Fibroblast of the aortic adventitia (primary cell): ENCODE measurements around the gene HAO2. TPM values are rescaled to one million over a fixed set of nuclear protein-coding genes. Genes with fewer than 3 reads are reported as not detected.
A peak's percentile ranks its signal among the peaks of the same experiment; 100 is the strongest.
"Not testable (repeated sequence)": the region's sequence is repeated elsewhere in the genome, so short reads cannot be mapped to it uniquely, and the experiment has no call there.

Experiments used
- DNase-seq: peaks from one replicate; pipeline ENCODE4 v3.0.0-alpha.2; 2010; ENCODE audit warnings: low read depth
- H3K4me3 ChIP-seq: 2 replicates; pipeline ENCODE4 v1.5.1; 2011; ENCODE audit warnings: low read depth, mild to moderate bottlenecking, control low read depth, low read length, moderate library complexity
- total RNA-seq: library from RNA; depleted of rRNA; stranded (reverse); fragments of >200 nt; gene quantifications from 2 replicates; pipeline ENCODE4 v1.2.3, GENCODE V29; 2012; ENCODE audit warnings: low replicate concordance
- TF ChIP-seq, protein P1 (sequence below): IDR thresholded peaks from 2 replicates; pipeline ENCODE4 v1.5.1; 2011; ENCODE audit warnings: mild to moderate bottlenecking, low read length, control low read depth, inconsistent platforms; ENCODE audit not compliant: insufficient read depth

HAO2 gene
- total RNA-seq, 1 donor: not detected

DNA sequence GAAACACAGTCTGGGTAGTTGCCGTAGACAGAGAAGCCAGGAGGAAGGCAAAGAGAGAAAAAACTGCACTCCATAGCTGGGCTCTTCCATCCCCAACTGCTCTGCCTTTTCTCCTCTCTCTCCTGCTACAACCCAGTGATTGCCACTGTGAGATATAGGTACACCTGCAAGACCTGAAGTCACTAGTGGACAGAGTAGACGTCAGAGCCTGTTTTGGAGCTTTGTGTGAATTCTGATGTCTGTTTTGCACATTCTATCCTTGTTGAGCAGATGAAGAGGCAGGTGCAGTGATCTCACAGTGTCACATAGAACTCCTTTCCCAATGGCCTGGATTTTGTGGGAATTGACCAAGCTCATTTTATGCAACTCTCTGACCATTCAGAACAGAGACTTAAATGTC, 2.2 kb downstream of the HAO2 start:
- TF ChIP-seq, protein P1, sequence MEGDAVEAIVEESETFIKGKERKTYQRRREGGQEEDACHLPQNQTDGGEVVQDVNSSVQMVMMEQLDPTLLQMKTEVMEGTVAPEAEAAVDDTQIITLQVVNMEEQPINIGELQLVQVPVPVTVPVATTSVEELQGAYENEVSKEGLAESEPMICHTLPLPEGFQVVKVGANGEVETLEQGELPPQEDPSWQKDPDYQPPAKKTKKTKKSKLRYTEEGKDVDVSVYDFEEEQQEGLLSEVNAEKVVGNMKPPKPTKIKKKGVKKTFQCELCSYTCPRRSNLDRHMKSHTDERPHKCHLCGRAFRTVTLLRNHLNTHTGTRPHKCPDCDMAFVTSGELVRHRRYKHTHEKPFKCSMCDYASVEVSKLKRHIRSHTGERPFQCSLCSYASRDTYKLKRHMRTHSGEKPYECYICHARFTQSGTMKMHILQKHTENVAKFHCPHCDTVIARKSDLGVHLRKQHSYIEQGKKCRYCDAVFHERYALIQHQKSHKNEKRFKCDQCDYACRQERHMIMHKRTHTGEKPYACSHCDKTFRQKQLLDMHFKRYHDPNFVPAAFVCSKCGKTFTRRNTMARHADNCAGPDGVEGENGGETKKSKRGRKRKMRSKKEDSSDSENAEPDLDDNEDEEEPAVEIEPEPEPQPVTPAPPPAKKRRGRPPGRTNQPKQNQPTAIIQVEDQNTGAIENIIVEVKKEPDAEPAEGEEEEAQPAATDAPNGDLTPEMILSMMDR: no peak
- H3K4me3 ChIP-seq: no peak overlapping the region
- DNase-seq: no peak

DNA sequence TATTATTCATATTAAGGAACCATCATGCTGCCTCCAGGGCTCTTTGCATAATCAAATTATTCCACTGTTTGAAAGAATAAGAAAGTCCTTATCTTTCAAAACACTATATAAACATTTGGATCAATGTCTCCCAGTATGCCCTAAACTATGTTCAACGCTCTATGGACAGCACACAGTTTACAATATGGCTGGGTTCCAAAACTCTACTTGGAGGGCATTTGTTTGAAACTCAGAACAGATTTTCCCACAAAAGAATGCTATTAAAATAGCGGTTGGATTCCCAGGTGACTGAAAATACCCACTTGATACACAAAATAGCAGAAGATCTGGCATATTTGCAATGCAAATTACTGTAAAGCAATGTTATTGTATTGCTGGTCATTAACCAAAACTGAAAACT, 3.2 kb downstream of the HAO2 start:
- DNase-seq: no peak
- H3K4me3 ChIP-seq: no peak overlapping the region
- TF ChIP-seq, protein P1: no peak

DNA sequence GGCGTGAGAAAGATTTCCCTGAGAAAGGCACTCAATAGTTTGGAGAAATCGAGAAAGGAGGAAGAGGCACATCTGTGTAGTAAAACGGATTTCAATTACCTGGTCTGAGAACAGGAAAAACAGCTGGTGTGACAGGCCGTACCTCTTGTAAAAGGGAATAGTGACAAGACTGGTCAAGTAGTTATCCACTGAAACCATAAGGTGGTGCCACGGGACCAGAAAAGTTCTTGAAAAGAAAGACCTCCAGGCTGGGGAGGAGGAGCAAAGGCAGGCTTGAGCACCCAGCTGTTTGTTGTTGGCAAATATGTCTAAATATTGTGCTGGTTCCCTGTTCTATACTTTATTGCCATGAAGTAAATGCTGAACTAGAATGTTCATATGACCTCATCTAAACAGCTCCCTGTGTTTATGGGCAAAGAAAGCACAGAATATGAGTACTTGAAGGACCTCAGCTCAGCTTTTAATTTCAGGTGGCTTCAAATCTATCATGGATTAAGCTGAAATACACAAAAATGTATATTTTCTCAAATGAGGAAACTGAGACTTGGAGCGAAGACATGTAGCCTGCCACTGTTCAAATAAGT, 4.0 kb downstream of the HAO2 start:
- peak; percentile 27 for DNase-seq
- no peak overlapping the region for H3K4me3 ChIP-seq
- TF ChIP-seq, protein P1: no peak

DNA sequence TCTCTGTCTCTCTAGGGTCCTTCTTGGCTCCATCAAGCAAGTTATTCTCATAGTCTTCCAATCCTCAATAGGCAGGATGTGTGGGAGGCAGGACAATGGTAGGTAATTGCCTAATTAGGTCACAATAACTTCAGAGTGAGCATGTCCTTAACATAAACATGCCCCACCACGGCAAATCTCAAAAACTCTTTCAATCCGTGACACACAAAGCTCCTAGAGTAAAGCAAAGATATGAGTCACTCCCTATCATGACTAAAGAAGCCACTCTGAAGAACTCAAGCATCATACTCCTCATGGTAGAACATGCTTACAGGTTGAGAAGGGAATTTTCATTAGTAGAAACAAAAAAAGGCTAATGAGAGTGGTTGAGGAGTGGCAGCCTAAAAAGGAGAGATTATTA, 4.9 kb downstream of the HAO2 start:
- H3K4me3 ChIP-seq: no peak overlapping the region
- DNase-seq: no peak
- TF ChIP-seq, protein P1: no peak

DNA sequence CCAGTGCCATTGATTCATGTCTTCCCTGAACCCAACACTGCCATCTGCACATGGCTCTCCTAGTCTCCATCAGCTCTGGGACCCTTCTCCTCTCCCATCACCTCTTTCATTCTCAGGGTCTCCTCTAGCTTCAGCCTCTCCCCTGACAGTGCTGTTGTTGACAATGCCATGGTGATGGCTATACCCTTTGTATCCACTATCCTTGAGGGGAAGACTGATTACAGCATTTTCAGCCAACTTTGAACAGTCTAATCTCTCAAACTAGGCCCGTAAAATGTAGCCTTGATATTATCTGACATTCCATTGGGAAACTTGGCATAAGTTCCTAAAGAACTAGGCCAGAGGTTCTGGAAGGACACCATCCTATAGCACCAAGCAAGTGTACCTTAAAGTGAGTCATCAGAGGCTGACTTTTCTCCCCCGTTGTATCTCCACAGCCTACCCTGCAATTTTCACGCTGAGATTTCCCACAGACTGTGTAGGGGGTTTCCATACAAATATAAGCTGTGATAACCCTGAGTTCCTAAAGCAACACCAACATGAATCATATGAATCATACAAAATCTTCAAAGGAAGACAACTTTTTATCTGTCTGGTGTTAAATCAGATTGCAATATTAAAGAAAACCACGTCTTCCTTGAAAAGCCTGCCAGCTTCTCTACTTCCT, 5.8 kb downstream of the HAO2 start:
- TF ChIP-seq, protein P1: no peak
- DNase-seq: peak; percentile 10
- H3K4me3 ChIP-seq: no peak overlapping the region

DNA sequence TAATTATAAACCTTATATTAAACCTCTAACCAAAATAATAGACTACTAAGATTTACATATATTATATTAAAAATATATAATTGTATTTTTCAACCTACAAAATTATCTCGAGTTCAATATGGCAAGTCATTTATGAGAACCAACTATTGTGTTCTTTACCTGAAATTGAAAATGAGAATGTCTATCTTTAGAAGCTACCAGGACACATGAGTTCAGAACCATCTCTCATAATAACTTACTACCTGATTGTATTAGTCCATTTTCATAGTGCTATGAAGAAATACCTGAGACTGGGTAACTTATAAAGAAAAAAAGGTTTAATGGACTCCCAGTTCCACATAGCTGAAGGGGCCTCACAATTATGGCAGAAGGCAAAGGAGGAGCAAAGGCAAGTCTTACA, 6.8 kb downstream of the HAO2 start:
- DNase-seq: no peak
- H3K4me3 ChIP-seq: no peak overlapping the region
- TF ChIP-seq, protein P1: no peak

DNA sequence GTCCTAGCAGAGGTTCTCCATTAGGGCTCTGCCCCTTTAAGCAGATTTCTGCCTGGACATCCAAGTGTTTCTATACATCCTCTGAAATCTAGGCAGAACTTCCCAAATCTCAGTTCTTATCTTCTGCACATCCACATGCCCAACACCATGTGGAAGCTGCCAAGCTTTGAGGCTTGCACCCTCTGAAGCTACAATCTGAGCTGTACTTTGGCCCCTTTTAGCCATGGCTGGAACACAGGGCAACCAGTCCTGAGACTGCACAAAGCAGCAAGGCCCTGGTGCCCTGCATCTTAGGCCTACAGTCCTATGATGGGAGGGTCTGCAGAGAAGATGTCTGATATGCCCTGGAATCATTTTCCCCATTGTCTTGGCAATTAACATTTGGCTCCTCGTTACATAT, 8.0 kb downstream of the HAO2 start:
- TF ChIP-seq, protein P1: no peak
- no peak for DNase-seq
- H3K4me3 ChIP-seq: no peak overlapping the region

DNA sequence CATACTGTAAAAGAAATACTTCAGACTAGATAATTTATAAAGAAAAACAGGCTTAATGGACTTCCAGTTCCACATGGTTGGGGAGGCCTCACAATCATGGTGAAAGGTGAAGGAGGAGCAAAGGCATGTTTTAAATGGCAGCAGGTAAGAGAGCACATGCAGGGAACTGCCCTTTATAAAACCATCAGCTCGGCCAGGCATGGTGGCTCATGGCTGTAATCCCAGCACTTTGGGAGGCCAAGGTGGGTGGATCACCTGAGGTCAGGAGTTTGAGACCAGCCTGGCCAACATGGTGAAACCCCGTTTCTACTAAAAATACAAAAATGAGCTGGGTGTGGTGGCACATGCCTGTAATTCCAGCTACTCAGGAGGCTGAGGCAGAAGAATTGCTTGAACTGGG, 9.0 kb downstream of the HAO2 start:
- DNase-seq, H3K4me3 ChIP-seq: not testable (repeated sequence)
